GM21447 (cell line): Measurements from ENCODE around the gene ATF7.
"Not testable (repeated sequence)": the region's sequence is repeated elsewhere in the genome, so short reads cannot be mapped to it uniquely, and the experiment has no call there.

Source experiments
- ATAC-seq: cut with Tn5 transposase; IDR thresholded peaks from one replicate; pipeline ENCODE4 v1.9.1; 2021; ENCODE audit not compliant: unreplicated experiment

Gene ATF7

DNA sequence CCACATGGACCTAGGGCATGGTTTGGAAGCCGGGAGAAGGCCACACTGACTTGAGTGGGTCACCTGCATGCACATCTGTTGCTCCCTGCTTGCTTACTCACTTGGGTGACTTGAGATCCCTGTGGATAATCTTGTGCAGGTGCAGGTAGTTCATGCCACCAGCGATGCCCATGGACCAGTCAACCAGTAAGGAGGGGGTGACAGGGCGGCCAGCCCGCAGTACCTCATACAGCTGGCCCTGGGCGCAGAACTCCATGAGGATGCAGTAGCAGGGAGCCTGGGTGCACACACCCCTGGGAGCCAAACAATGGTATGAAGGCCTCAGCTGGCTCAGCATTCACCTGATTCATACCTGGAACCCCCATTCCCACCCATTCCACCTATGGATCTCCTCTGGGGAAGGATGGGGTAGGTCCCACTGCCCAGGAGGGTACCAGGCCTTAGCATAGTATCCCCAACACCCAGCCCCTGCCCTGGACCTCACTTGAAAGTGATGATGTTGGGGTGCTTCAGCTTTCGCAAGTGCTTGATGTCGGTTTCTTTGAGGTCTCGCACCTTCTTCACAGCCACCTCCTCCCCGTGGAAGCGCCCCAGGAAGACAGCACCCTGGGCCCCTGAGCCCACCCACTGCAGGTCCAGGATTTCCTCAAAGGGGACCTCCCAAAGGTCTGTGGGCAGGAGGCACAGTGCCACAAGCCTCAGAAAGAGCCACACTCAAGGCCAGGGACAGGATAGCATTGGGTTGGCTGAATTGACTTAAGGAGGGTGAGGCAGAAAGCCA lies 140.0 kb downstream of the ATF7 start:
- no peak for ATAC-seq

GRCh38 chr12:53484686-53485575 lies 141.3 kb downstream of the ATF7 start:
- no peak for ATAC-seq

GRCh38 chr12:53483979-53484377 lies 142.2 kb downstream of the ATF7 start:
- ATAC-seq: no peak

DNA sequence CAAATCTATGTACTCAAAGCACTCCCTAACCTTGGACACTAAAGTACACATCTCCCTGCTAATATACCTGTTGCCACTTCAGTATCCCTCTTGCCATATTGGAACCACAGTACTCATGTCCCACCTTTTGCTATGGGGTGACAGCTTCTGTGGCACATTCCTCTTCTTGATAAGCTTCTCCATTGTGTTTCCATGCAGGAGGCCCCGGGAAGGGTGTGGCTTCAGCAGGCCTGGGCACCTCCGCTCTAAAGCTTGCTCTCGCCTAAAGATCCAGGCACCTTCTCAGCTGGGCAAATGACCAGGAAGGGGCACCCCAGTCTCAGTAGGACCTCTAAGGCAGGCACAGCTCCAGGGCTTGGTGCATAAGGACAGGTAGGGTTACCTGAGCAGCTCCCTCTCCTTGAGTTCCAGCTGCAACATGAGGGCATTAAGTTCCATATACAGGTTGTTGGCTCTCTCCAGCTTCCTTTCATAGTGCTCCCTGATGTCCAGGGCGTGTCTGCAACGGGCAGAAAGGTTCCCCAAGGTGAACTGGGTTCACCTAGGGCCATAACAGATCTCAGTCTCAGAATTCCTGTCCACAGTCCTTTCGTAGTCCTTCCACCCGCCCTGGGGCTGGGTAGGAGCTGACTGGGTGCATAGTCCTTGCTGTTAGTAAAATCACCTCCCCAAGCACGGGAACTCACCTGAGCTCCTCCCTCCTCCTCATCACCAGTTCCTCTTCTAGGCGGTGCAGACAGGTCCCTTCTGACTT lies 142.8 kb downstream of the ATF7 start:
- no peak for ATAC-seq

DNA sequence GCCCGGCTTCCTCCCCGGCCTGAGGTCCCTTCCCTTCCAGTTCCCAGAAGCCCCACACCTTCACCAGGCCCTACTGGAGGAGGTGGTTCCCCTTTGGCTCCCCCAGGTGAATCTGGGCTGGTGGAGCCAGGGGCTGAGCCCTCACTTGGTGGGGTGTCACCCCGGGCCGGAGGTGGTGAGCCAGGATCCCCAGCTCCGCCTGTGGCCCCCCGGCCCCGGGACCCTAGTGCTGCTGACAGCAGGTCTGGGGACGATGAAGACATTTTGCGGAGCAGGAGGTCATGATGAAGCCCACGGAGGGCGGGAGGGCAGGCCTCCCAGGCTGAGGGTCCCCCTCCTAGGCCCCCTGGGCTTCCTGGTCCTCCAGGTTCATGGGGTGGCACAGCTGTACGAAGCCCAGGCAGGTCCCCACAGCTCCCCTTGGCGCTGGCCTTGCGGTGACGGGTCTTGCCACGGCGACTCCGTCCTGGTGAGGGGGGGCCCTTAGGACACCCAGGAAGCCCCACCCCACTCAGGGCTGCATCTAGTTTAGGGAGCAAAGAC lies 143.5 kb downstream of the ATF7 start:
- no peak for ATAC-seq

- no peak for ATAC-seq
These were observed 144.1 kb downstream of the ATF7 start for GRCh38 chr12:53481939-53482586.

DNA sequence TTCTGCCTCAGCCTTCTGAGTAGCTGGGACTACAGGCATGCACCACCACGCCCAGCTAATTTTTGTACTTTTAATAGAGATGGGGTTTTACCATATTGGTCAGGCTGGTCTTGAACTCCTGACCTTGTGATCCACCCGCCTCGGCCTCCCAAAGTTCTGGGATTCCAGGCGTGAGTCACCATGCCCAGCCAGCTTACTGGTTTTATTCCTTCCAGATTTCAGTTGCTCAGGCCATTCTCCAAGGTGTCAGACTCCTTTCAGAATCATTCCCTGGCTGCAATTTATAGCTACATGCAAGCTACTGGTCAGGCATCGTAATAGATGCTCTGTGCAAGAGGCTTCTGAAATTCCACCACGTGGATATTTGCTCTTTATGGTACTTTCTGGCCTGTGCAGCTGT lies 144.7 kb downstream of the ATF7 start:
- not testable (repeated sequence) for ATAC-seq

- no peak for ATAC-seq
These were observed 145.4 kb downstream of the ATF7 start for GRCh38 chr12:53480491-53481442.

DNA sequence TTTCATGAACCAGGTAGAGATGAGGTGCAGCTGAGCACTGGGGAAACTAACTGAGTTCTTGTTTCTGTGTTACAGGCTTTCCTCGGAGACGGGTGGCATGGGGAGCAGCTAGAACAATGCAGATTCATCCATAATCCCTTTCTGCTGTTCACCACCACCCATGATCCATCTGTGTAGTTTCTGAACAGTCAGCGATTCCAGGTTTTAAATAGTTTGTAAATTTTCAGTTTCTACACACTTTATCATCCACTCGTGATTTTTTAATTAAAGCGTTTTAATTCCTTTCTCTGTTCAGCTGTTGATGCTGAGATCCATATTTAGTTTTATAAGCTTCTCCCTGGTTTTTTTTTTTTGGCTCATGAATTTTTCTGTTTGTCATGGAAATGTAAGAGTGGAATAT lies 146.9 kb downstream of the ATF7 start:
- no peak for ATAC-seq

DNA sequence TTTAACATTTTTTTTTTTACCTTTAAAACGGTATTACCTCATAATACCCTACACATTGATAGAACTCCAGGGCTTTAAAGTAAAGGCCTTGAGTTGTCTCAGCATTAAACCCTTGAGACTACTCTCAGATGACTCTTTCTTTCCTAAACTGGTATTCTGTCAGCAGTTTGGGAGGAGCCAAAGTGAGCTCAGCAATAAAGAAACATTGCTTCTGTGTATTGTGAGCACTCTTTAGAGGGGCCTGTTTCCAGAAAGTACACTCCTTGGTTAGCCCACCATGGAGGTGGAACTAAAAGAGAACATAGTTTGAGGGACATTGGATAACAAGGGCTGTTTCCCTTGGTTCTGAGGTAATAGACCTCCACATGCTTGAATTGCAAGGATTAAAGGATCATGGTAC lies 147.3 kb downstream of the ATF7 start:
- no peak for ATAC-seq

DNA sequence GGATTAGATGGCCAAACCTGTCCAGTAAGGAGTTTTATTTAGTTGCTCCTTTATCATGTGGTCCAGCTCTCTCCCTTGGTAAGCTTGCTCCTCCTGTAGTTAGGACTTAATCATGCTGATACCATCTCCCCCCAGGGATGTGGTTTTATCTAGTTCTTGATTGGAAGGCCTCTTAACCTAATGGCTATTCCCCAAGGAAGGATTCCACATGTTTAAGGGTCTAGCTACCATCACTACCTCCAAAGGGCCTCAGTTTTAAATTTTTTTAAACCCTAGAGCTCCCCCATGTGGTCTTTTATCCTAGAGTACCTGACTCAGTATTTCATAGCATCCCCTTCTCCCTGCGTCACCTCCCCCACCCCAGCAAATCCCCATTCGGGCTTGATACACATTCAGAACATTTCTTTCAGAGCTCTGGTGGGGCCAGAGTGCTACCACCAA lies 149.4 kb downstream of the ATF7 start:
- no peak for ATAC-seq

DNA sequence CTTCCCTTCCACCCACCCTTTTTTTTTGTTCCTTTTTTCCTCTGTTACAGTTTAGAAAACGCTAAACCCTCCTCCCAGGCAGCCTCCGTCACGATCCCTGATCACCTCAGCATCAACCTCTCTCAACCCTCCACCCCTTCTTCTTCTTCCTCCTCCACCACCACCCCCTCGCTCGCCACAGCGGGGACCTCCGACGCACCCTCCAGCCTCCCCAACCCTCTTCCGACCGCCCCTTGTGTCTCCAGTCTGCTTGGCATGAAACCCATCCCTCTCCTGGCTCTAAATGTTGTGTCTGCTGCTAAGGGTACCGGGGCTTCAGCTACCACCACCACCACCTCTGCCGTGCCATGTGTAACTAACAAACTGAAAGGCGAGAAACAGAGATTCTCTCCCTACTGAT lies 151.4 kb downstream of the ATF7 start:
- no peak for ATAC-seq

DNA sequence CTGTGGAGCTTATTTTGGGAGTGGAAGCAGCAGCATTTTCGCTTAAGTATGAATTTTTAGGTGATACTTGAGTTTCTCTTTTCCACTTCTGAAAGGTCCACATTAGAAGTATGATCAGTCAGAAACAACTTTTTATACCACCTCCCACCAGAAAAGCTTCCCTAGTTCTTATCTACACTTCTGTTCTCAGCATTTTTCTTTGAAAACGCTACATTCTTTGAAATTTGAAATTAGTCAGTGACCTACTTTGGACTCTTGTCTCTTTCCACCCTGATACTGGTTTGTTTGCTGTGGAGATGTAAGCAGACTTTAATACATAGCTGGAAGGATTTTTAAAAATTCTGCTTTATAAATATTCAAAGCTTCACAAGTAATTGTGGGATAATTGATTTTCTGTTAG lies 152.1 kb downstream of the ATF7 start:
- no peak for ATAC-seq

DNA sequence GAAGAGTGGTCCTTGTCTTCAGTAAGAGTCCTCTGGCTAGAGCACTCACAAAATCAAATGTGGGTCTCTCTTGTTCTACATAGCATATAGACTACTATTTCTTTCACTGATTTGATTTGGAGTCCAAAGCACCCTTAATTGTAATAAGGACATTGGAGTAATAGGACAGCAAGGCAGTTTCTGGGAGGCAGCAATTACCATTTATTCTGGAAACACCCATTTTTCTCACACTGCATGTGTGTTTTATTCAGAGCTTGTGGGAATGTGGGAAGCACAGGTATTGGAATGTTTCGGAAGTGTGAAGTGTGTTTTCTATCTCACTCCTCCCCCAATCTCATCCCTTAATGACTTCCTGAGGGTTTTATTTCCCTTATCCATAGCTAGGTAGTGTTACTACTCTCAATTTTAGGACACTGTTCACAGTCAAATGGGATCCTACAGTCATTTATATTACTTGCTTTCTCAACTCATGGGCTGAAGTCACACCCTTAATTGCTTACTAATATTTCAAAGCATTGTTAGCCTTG lies 154.1 kb downstream of the ATF7 start:
- ATAC-seq: no peak

DNA sequence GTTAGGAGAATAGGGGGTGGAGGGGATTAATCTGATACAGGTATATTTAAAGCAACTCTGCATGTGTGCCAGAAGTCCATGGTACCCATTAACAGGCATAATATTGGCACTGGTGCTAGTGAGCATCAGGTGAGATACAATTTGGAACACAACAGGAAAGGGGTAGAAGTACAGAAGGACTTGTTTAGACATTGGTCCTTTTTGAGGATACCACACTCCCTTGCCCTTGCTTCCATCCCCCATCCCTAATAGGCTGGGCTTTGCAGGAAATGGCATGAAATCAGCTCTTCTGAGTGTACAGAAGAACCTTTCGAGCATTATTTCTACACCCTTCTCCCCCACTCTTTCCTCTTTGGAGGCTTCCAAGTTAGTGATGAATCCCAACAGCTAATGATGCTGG lies 157.9 kb downstream of the ATF7 start:
- no peak for ATAC-seq

GRCh38 chr12:53467880-53468279 lies 158.3 kb downstream of the ATF7 start:
- no peak for ATAC-seq

DNA sequence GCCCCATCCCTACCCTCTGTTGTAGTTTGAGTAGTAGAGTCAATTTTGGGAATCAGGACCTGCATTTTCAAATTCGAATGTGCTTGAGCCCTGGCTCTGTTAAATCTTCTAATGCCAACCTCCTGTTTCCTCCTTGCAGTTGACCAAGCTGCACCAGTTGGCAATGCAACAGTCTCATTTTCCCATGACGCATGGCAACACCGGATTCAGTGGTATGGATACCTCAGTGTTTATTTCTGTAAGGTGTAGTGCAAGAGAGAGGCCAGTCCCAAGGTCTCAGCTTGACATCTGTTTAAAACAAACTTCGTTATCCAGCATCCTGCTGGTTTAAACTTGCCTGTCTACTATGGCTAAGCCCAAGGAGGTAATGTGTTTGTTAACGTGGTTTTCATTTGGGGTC lies 159.1 kb downstream of the ATF7 start:
- ATAC-seq: no peak

DNA sequence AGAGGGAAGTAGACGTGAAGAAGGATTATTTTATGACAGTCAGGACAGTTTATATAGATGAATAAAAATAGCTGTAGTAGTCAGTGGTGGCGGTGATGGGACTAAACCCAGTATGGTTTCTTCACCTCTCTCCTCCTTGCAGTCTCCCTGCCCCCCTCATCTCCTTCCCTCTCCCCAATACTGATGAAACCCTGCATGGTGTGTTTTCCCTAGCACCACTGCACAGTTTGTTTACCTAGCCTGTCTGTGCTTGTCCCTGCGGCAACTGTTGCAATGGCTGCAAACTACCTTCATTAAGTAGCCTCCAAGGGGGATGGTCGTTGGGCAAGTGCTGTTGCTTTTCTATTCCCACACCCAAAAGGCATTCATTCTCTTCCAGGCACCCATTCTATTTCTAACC lies 159.5 kb downstream of the ATF7 start:
- ATAC-seq: no peak

DNA sequence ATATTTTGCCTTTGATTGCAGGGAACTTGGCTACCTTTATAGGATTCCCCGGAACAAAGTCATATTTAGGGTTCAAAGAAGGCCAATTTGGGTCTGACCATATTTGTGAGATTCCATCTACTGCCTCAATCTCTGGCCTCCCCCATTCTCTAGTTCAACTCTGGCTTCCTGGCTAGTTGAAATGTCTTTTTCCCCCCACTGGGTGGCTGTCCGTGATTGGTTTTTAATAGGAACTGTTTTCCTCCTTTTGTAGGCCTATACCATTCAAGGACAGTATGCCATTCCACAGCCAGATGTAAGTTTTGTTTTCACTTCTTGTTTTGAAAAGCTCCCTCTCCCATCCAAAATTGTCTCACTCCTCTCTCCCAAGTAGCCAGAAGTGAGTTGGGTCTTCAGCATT lies 160.5 kb downstream of the ATF7 start:
- ATAC-seq: no peak
